Activated CD4-positive, alpha-beta T cell treated with anti-CD3 and anti-CD28 coated beads, Interleukin-2, Interleukin-6, amounts not matched to agents 100 ng/mL and 50 ng/mL, durations not matched to agents 16 hours and 8 hours (primary cell): Measurements from ENCODE around the gene PODXL.
"Not testable (repeated sequence)": the region's sequence is repeated elsewhere in the genome, so short reads cannot be mapped to it uniquely, and the experiment has no call there.

Source experiments
- DNase-seq: peaks from one replicate; pipeline ENCODE4 v3.0.0-alpha.2; 2020

Gene PODXL

DNA sequence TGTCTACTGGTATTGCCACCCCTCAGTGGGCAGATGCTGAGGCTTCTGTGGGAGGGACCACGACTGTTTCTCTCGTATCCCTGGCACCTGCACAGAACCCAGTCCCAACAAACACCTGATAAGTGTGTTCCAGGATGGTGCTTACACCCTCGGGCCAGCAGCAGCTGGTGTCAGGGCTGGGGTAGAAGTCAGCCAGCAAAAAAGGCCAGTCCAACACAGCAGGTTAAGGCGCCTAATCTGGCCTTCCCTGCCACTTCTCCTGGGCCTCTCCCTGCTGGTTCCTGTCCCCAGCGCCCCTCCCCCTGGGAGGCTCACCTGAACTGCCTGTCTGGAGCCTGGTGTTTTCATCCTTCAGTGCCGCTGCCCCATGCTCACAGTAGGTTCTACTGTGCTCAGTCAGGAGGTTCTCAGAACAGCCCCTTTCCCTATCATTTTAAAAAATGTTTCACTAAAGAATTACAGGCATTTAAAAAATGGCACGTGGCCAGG is 20.0 kb downstream of the PODXL start:
- no peak for DNase-seq

DNA sequence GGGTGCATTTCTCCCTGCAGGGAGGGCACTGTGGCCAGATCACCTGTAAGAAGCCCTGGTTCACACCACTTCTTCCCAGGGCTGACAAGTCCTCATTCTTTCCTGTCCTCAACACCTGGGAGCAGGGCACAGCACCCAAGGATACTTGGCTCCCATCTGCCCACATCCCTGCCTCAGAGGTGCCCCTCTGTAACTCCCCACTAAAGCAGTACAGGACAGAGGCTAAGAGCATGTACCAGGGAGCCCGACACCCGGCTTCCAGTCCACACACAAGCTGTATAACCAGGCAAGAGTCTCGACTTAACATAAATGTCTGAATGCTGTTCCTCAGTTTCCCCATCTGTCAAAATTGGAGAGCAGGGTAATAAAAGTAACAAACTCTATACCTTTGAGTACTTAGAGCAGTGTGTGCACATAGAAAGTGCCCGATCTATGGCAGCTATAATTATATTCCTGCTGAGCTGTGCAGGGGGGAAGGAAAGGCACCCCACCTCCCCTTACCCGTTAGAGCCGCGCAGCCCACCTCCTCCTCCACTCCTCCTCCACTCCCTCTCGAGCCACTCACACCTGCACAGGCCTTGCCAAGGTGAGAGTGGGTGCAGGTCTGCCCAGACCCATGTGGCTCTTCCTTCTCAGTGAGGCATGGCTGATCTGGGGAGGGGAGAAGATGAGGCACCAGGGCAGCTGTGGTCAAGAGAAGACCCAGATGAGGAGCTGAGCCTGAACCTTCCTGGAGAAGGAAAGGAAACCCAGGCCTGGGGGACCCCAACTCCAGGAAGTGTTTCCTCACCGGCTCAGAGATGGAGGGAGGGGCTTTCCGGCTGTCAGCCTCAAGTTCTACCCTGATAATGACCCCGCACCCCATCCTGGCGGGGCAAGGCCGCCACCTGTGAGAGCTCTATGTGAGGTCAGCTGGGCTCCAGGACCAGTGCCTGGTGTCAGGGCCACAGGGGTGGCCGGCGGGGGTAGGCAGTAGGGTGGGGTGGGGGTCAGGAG is 22.6 kb downstream of the PODXL start:
- DNase-seq, result no peak

DNA sequence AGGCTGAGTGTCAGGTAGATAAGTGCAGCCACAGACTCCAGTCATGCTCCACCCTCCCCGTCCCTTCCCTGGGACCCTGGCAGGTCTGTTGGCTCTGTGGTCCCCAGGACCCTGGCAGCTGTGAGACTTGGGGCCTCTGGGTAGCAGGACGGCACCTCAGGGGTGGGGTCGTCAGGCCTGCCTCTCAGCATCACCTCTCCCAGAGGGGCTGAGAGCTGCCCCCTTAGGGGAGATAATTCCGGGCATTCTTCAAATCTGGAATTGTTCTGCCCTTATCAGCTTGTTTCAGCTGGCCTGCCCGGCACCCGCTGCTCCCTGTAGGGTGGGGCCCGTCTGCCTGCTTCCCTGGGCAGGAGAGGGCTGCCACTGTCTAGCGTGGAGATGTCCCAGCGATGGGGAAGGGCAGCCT is 23.3 kb downstream of the PODXL start:
- no peak for DNase-seq

DNA sequence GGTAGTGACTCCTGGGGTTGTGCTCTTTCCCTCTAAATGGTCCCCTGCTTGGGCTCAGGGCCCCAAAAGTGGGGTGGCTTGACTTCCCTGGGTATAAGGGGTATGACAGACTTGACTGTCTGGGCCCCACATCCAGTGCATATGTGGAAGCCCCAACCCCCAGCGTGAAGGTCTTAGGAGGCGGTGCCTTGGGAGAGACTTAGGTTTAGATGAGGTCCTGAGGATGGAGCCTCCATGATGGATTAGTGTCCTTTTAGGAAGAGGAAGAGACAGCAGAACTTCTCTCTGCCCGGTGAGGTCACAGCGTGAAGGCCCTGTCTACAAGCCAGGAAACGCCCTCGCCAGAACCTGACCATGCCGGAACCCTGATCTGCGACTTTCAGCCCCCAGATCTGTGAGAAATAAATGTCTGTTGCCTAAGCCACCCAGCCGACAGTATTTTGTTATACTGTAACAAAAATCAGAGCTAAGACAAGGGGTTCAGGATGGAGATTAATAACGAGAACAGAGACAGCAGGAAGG is 23.8 kb downstream of the PODXL start:
- DNase-seq, result no peak

DNA sequence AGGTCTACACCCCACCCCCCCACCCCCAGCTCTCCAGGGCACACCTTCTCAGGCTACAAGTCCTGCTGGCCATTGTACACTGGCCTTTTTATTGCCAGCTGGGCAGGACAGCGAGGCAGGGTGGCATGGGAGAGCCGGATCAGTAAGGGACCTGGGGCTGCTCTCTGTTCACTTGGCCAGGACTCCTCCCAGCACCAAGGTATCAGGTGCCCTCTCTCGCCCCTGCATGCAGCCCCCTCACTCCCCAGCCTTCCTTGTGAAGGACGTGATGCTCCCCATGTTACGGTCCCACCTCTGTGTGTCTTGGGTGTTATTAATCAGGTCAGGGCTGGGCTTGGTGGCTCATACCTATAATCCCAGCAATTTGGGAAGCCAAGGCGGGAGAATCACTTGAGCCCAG is 26.3 kb downstream of the PODXL start:
- DNase-seq, result no peak

DNA sequence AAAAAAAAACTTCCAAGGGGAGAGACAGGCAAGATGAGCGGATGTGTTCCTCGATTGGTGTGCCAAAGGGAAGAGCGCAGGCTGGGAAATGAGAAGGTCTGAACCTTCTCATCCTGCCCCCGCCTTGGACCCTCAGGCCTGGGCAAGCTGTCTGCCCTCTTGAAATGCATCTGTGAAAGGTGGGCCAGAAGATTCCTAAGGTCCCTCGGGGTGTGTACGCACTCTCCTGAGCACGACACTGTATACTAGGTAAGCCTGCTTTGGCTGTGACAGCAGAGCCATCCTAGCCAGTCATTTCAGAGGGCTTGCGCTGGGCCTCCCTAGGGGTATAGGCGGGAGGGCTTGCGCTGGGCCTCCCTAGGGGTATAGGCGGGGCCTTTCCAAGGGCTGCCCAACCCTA is 26.8 kb downstream of the PODXL start:
- DNase-seq, result no peak

DNA sequence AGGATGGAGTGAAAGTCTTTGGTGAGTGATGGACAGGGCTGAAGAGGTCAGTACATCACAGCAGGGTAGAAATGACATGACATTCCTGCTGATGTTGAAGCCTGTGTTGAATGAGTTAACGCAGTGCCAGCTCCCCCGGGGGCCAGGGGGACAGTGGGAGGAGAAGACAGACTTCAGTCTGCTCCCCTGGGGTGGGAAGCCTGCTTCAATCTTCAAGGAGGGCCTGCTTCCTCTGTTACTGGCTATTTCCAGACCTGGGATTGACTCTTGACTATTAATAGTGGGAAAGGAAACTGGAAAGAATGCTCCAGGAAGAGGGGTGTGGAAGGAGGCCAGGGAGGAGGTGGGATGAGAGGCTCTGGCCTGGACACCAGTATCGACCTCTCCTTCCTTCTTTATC is 27.2 kb downstream of the PODXL start:
- DNase-seq, result no peak

DNA sequence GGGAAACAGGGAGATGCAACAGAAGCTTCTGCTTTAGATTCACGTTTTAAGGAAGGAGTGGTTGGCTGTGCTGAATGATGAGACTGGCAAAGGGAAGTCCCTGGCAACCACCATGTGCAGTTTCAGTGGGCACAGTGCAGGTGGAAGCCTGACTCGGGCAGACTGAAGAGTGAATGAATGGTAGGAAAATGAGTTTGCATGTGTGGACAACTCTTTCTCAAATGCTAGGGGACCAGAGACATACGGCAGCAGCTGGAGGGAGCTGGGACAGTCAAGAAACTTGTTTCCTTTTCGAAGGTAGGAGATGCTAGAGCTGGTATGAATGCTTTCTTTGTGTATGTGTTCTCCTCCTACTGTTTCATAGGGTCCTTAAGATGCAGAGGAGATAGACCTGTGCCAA is 29.0 kb downstream of the PODXL start:
- DNase-seq, result no peak

DNA sequence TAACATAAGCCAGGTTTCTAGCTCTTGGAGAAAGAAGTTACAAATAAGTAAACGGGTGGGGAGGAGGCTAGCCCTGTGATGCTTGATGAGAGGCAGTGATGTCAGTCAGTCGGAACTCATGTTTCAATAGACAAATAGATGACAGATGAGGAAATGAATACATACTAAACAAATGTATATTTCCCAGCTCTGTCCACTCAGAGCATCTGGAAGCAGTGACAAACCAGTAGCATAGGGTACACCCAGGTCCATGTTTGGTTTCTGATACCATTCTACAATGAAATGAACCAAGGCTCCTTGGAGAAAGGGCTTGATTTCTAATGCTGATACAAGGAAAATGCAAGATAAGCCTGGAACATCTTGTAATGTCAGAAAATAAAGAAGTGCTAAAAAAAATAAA is 30.6 kb downstream of the PODXL start:
- DNase-seq, result no peak

DNA sequence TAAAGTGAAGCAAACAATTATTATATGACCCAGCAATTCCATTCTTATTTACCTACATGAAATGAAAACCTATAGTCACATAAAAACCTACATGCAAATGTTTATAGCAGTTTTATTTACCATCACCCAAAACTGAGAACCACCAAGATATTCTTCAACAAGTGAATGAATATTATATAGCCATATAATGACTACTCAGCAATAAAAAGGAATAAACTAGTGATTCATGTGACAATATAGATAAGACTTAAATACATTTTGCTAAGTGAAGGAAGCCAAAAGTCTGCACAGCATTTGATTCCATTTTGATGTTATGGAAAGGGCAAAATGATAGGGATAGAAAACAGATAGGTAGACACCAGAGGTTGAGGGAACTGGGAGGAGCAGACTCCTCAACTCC is 31.7 kb downstream of the PODXL start:
- no peak for DNase-seq

DNA sequence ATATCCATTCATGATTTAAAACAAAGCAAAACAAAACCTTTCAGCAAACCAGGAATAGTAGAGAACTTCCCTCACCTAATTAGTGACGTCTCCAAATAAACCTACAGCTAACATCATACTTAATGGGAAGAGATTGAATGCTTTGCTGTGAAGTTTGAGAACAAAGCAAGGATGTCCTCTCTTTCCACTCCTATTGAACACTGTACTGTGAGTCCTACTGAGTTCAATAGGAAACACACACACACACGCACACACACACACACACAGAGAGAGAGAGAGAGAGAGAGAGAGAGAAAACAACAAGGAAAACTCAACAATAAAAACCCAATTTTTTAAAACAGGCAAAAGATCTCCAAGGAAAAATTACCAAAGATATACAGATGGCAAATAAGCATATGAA is 32.3 kb downstream of the PODXL start:
- DNase-seq, result no peak

DNA sequence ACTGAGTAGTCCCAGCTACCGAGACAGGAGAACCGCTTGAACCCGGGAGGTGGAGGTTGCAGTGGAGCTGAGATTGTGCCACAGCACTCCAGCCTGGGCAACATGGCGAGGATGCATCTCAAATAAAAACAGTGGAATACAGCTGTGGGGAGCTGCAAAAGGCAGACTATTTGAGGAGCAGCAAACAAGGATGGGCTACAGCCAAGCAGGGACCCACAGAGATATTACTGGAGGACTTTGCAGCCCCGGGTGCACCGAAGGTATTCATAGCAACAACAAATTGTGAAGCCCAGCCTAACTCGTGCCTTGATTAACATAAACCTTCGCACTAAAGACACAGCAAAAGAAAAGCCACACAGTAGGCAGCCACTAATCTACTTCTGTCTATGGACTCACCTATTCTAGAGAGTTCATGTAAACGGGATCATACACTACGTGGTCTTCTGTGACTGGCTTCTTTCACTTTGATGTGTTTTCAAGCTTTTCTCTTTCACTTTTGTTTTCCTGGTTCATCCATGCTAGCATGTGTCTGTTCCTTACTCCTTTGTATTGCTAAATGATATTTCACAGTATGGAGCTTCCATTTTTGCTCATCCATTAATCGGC is 34.0 kb downstream of the PODXL start:
- peak; percentile 42 for DNase-seq

DNA sequence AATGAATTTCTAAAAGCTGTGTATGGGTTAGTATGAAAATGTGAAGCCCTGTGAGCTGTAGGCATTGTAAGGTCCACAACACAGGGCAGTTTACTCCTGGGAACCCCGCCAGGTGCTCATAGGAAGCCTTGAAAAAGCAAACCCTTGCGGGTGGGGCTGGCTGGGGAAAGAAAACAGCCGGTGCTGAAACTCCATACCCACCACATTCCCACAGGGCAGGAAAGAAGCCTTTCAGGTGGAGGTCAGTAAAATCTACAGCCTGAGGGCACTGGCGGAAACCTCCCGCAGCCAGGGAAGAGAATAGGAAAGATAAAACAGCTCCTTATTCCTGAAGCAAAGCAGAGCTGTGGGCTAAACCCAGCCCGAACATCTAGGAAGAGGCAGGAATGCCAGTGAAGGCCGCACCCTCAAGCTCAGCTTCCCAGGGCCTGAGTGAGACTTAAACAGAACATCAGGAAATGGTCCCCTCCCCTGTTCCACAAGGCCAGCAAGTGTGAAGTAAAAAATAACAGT is 34.7 kb downstream of the PODXL start:
- no peak for DNase-seq

DNA sequence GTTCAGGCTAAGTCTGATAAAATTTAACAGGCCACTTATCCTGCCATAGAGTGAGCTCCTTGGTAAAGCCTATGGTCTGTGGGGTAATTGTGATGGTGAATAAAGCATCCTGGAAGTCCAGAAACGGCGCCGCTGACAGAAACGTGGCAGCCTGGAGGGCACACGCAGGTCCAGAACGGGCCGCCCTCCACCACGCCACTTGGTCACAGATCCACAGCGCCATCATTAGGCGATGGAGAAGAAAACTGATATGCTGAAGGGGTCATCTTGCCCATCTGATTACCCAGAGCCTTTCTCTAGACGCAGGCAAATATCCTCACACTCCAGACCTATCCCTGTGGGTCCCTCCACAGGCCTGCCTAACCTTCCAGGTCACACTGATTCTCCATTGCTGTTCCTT is 37.8 kb downstream of the PODXL start:
- DNase-seq, result no peak

DNA sequence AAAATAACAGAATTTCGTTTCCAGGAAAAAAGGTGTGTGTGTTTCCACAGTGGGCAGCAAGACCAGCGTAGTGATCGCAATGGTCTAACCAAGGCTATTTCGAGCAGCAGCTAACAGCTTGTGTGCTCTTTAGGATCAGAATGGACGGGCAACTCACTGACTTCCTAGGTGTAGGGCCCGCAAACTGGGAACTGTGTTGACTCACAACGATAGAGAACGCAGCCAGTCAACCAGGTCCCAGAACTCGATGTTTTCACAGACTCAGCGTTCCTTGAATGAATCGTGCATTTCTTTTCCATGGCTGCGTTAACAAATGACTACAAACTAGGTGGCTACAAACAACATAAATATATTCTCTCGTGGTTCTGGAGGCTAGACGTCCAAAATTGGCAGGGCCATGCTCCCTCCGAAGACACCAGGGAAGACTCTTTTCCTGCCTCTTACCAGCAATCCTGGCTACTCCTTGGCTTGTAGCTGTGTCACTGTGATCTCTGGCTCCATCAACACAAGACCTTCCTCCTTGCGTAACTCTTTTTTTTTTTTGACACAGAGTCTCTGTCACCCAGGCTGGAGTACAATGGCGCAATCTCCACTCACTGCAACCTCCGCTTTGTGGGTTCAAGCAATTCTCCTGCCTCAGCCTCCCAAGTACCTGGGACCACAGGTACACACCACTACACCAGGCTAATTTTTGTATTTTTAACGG is 39.1 kb downstream of the PODXL start:
- DNase-seq, result no peak

DNA sequence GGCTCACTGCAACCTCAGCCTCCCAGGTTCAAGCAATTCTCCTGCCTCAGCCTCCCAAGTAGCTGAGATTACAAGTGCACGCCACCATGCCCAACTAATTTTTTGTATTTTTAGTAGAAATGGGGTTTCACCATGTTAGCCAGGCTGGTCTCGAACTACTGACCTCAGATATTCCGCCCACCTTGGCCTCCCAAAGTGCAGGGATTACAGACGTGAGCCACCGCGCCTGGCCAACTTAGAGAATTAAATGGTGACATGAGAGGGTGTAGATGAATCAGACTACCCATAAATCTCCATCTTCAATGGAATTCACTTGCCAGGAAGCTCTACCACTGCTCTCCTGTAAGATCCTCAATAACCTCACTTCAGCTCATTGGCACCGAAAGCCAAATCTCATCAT is 41.0 kb downstream of the PODXL start:
- not testable (repeated sequence) for DNase-seq

DNA sequence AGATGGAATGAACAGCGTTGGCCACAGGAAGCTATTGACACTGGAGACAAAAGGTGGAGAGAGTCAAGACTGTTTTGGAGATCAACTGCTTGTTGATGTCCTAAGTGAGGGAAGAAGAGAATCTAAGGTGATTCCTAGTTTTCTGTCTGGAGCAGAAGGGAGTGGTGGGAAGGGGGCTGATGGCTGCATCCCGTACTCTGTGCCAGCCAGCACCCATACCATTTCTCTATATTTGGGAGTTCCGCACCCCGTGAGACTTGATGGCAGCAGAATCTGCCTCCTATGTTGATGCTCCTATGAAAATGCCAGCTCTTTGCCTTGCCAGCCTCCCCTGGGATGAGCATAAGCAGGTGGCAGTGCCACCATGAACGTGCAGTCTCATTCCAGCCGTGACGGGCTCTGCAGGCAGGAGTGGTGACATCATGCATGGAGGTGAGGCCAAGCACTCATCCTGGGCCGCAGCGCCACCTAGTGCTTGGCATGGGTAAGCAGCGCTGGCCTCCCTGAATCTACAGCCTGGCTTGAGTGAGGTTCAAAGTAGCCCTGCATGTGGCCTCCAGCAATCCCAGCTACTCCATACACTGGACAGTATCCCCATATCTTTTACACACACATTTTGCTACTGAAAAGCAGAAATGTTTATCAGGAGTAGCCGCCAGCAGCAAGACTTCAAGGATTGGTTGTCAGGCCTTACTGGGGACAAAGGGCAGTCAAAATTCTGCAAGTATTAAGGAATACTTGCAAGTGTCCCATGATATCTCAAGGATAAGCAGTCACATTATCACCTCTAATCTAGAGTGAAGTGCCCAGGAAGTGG is 43.0 kb downstream of the PODXL start:
- peak; percentile 87 for DNase-seq

DNA sequence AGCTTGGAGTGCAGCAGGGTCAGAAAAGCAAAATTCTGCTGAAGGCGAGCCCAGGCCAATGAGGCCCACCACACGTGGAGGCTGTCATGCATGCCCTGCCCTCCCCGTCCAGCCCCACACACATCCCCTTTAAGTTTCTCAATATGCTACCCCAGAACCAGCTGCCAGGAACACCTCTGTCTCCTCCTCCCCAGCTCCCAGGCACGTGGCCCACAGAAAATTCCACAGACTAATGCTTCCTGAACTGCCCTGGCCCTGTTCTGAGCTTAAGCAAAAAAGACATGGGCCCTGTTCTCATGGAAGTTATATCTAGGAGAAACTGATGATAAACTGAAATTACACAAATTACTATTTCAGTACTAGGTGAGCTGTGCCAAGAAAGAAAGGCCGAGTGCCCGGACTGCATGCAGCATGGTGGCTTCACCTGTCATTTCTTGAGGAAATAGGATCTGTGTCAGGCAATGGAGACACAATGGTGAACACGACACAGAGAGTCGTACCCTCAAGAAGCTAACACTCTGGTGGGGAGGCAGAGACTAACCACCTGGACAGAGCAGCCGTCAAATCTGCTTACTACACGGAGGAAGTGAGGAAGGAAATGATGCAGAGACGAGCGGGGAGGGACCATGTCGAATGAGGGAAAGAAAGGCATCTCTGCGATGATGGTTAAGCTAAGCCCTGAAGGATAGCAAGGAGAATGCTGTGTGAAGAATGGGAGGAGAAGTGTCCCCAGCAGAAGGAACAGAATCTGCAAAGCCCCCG is 44.5 kb downstream of the PODXL start:
- DNase-seq, result no peak

DNA sequence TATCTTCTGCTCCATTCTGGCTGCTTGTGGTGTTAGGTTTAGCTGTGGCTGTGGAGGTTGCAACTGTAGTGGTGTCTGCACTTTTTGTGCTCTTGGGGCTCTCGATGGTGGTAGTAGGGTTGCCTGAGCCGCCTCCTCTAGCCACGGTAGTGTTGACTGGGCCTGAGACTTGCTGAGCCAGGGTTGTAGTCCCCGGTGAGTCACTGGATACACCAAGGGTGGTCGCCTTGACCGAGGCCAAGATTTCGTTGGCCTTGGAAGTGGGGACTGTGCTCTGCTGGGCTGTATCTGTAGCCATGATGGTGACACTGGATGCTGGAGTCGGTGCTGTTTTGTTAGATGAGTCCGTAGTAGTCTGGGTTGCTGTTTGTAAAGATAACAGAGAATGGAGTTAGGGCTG is 45.4 kb downstream of the PODXL start:
- no peak for DNase-seq

DNA sequence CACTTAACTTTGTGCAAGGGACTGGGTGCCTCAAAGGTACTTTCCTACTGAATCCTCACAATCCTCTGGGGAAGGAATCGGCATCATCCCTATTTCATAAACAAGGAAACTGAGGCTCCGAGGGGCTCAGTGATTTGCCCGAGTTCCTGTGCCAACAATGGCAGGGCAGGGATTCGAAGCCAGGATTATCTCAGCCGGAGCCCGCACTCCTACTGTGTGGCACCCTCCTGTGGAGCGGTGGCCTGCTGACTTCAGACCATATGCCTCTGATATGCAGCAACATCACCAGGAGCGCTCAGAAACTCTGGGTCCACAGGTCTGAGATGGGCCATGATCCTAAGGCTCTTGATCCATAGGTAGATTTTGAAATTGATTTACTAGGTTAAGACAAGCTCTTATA is 46.6 kb downstream of the PODXL start:
- DNase-seq, result no peak

DNA sequence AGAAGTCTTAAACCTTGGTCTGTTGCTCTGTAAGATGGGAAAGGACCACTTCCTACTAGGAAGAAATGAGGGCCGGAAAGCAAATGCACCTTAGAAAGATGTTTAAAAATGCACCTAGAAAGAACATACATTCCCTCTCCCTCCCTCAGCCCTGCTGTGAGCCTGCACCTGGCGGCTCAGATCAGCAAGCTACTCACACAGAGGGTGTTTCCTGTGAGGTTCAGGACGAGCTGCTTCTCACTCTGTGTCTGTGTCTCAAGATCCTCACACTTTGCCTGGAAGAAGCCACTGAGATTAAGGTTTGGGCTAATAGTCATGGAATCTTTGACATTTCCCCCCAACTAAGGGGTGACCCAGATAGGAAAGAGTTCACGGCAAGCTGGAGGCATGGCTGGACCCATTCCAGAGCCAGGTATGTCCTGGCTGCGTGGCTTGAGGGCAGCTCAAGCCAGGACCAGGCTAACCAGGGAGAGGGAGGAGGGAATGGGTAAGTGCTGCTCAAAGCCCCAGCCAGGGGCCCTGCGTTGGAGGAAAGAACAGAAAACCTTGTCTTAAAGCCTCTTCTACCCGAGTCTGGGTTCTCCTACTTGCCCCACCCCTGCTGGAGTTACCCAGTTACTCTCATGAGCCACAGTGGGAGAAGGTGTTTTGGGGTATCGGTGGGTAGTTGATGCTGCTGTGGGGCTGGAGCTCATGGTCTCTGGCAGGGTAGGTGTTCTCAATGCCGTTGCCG is 47.5 kb downstream of the PODXL start:
- no peak for DNase-seq
